ENCODE data around the gene FBXW11. TPM values are rescaled to one million over a fixed set of nuclear protein-coding genes. Genes with fewer than 3 reads are reported as not detected.
A peak's percentile ranks its signal among the peaks of the same experiment; 100 is the strongest.

Gene FBXW11
- total RNA-seq, 4 donors from 2014 or later: 35.9 to 111 (median 63.7) TPM

DNA sequence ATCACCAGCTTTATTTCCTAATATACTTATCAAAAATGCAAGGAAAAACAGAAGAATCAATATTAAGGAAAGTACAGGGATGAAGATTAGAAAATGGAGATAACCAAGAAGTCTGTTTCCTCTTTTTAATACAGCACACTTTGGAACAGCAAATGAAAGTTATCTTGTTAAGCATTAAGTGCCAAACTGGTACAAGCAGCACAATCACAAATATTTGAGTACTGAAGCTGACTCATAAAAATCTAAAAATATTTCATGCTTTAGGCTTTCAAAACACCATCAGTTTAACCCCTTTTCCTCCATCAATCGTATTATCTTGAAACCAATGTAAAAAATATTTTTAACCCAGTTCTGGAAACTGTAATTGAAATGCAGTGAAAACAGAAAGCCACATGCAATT is 2.7 kb downstream of the FBXW11 start:
- Histone ChIP-seq H3K9me3 (no peaks in the 10 kb centered on the region), H3K4me1 (peaks cover 0 to 9% of the 10 kb centered on the region in 2 donors), H3K36me3 (no peaks in the 10 kb centered on the region), H3K4me3 (no peak overlapping the region), H3K27me3 (no peaks in the 10 kb centered on the region), H3K27ac (no peak overlapping the region)
- TF ChIP-seq POLR2A (IDR thresholded peaks at IDR 0.05): no peak
- TF ChIP-seq CTCF (IDR thresholded peaks at IDR 0.05): no peak
- intact Hi-C loops (cut with DNase I; ENCODE audit: low total_unique reads): no loop called here
- no peak for DNase-seq

DNA sequence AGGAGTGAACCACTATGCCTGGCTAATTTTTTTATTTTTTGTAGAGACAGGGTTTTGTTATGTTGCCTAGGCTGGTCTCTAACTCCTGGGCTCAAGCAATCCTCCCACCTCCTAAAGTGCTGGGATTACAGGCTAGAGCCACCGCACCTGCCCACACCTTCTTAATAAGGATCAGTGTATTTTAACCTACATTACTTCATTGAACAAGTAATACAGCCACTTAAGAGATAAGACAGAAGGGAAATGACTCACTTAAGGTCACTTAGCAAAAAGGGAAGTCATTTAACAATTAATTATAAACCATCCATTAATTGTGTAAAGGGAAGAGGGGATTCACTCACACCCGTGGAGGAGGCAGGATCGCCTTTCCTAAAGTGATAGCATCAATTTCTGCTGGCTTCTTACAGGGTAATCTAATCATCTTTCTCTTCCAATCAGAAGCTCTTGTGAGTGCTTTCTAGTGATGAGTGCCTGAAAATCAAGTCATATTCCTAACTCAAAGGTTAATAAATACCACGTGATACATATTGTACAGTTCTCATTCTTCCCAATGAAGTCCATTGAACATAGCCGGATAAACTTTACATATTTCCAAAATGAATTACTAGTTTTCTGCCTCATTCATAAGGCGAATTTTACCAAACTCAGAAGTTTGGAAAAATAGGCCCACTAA is 3.5 kb downstream of the FBXW11 start:
- no peak overlapping the region for H3K4me3 ChIP-seq
- no peaks in the 10 kb centered on the region for H3K9me3 ChIP-seq
- H3K36me3 ChIP-seq: no peaks in the 10 kb centered on the region
- intact Hi-C loops (cut with DNase I; ENCODE audit: low total_unique reads): no loop called here
- DNase-seq: no peak
- no peak overlapping the region for H3K27ac ChIP-seq
- H3K4me1 ChIP-seq: peaks cover 0 to 9% of the 10 kb centered on the region in 2 donors
- no peaks in the 10 kb centered on the region for H3K27me3 ChIP-seq
- no peak for TF ChIP-seq CTCF (IDR thresholded peaks at IDR 0.05)
- TF ChIP-seq POLR2A (IDR thresholded peaks at IDR 0.05): no peak

DNA sequence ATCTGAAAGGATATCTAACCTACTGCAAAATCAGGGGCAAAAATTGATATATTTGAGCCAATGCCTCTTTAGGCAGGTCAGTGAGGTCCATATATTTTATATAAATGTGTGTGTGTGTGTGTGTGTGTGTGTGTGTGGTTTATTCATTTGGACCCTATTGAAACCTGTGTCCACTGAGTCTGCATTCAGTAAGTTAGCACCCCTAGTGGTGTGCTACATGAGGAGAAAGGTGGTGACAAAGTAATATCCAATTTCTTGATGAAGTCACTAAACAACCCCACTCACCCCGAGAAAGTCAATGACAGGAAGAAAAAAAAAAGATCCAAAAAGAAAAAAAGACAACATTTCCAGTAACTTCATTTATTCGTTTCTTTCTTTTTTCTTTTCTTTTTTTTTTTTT is 4.1 kb downstream of the FBXW11 start:
- peak in 2 of 4 experiments; percentile 18 to 21 for TF ChIP-seq CTCF (IDR thresholded peaks at IDR 0.05)
- TF ChIP-seq POLR2A (IDR thresholded peaks at IDR 0.05): no peak
- DNase-seq: no peak
- no peaks in the 10 kb centered on the region for H3K9me3 ChIP-seq
- intact Hi-C loops (cut with DNase I; ENCODE audit: low total_unique reads): no loop called here
- H3K36me3 ChIP-seq: no peaks in the 10 kb centered on the region
- H3K4me1 ChIP-seq: peaks cover 0 to 4% of the 10 kb centered on the region in 2 donors
- no peak overlapping the region for H3K27ac ChIP-seq
- H3K4me3 ChIP-seq: no peak overlapping the region
- H3K27me3 ChIP-seq: no peaks in the 10 kb centered on the region

GRCh38 chr5:171999877-172000276 is 6.6 kb downstream of the FBXW11 start:
- no peaks in the 10 kb centered on the region for H3K36me3 ChIP-seq
- H3K27ac ChIP-seq: no peak overlapping the region
- no peak for DNase-seq
- no peaks in the 10 kb centered on the region for H3K9me3 ChIP-seq
- peaks cover 0 to 4% of the 10 kb centered on the region in 2 donors for H3K4me1 ChIP-seq
- TF ChIP-seq POLR2A (IDR thresholded peaks at IDR 0.05): no peak
- no peak for TF ChIP-seq CTCF (IDR thresholded peaks at IDR 0.05)
- intact Hi-C loops (cut with DNase I; ENCODE audit: low total_unique reads): no loop called here
- no peaks in the 10 kb centered on the region for H3K27me3 ChIP-seq
- H3K4me3 ChIP-seq: no peak overlapping the region

- Histone ChIP-seq H3K27ac (no peak overlapping the region), H3K27me3 (no peaks in the 10 kb centered on the region), H3K9me3 (no peaks in the 10 kb centered on the region), H3K4me3 (no peak overlapping the region), H3K36me3 (no peaks in the 10 kb centered on the region), H3K4me1 (peaks cover 0 to 4% of the 10 kb centered on the region in 2 donors)
- no peak for DNase-seq
- TF ChIP-seq CTCF (IDR thresholded peaks at IDR 0.05) (no peak), POLR2A (IDR thresholded peaks at IDR 0.05) (no peak)
- intact Hi-C loops (cut with DNase I; ENCODE audit: low total_unique reads): no loop called here
These were observed 7.3 kb downstream of the FBXW11 start for GRCh38 chr5:171999100-171999499.
